ENCODE data around the gene C16orf92.

DNA sequence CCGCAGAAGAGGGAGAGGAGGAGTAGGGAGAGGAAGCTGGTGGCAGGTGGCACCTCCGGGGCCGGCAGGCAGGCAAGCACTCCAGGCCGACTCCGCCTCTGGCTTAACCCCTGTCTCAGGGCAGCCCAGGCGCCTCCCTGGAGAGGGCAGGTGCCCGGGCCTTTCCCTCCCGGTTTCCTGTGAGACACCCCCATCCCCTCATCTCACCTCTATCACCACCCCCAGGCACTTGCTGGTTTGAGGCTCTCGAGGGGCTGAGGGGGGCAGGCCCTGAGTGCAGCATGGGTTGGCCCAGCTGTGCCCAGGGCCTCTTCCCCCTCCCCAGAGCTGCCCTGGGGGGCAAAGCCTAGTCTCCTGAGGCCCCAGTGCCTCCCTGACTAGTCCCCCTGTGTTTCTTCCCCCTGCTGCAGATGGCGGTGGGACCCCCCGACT lies 18.2 kb upstream of the C16orf92 start:
- TF ChIP-seq, protein P1, sequence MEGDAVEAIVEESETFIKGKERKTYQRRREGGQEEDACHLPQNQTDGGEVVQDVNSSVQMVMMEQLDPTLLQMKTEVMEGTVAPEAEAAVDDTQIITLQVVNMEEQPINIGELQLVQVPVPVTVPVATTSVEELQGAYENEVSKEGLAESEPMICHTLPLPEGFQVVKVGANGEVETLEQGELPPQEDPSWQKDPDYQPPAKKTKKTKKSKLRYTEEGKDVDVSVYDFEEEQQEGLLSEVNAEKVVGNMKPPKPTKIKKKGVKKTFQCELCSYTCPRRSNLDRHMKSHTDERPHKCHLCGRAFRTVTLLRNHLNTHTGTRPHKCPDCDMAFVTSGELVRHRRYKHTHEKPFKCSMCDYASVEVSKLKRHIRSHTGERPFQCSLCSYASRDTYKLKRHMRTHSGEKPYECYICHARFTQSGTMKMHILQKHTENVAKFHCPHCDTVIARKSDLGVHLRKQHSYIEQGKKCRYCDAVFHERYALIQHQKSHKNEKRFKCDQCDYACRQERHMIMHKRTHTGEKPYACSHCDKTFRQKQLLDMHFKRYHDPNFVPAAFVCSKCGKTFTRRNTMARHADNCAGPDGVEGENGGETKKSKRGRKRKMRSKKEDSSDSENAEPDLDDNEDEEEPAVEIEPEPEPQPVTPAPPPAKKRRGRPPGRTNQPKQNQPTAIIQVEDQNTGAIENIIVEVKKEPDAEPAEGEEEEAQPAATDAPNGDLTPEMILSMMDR (conservative IDR thresholded peaks at IDR 0.05) = no peak
- no peak for TF ChIP-seq ZFX (IDR thresholded peaks at IDR 0.05)
